GM03348 (cell line): ENCODE measurements around the gene UGT3A2.

ENCODE experiments used
- DNase-seq: peaks from one replicate; pipeline ENCODE4 v3.0.0; 2012; ENCODE audit warnings: low spot score

Gene UGT3A2

GRCh38 chr5:36007366-36007765, 59.3 kb downstream of the UGT3A2 start:
- no peak for DNase-seq

- no peak for DNase-seq
These were observed 60.5 kb downstream of the UGT3A2 start for GRCh38 chr5:36006163-36006562.

DNA sequence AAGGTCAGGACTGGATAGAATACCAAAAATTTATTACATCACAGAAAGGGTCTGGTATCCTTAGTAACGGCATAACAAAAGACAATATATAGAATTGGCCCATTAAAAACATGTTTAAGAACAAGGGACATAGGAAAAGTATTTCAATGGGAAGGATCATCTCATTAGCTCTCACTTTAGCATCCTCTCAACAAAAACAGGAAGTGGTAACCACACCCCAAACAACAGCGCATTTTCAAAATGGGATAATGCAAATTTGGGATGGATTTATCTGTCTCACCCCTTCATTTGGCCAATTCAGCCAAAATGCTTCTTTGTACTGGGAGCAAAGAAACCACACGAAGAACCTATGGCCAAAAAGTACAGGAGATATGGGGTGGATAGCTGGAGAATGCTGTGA, 65.7 kb downstream of the UGT3A2 start:
- no peak for DNase-seq

GRCh38 chr5:35999547-35999946, 67.1 kb downstream of the UGT3A2 start:
- no peak for DNase-seq

- no peak for DNase-seq
These were observed 70.6 kb downstream of the UGT3A2 start for GRCh38 chr5:35996076-35996475.

DNA sequence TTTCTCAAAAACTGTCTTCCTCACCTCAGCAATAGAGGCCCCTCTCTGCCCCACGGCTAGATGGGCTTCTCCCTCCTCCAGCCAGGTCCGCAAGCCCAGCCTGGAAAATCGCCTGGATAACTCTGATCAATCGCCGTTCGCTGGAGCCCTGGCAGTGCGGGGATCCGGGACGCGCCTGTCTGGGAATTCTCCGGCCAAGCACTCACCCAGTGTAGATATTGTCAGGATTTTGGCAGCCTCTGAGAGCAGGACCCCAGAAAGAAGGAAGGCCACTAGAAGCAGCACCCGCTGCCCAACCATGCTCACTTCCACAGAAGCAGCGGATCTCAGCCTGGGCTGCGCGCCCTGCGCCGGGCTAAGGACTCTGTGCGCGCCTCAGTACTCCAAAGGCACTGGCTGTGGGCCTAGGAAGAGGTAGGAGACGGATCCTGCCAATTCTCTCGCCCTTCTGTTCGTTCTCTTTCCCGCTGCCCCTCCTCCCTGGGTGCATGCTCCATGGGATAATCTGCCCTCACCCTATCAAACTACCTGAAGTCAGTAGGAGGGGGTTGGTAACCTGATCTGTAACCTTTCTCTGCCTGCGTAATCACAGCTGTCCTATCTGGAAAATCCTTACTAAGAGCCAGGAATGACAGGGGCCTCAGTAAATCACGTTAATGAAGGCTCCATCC, 75.6 kb downstream of the UGT3A2 start, which contains the start of gene UGT3A1:
TSS of gene UGT3A1 (minus strand) at position 450 of the 671 bp plus-strand sequence. CDS start at position 300, 150 bp downstream.
- no peak for DNase-seq

- no peak for DNase-seq
These were observed 76.2 kb downstream of the UGT3A2 start for GRCh38 chr5:35990520-35990919.

DNA sequence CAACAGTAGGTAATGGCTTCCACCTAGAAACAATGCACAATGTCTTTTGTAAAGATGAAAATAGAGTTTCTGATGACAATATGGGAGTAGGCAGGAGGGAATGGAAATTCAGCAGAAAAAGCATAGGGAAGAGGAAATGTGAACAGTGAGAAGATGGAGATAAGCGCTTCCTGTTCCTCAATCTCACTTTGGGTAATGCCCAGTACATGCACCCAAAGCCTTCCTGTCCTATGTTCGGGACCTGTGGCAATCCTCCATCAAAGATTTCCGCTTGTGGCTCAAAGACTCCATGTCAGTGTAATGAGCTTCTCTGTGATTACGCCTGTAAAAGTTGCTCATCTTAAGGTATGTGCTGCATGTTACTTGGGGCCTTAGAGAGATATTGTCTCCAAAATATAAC, 78.2 kb downstream of the UGT3A2 start:
- DNase-seq, result no peak

GRCh38 chr5:35987776-35988175, 78.9 kb downstream of the UGT3A2 start:
- DNase-seq, result no peak
